Measurements from ENCODE around the gene CREB3L1. TPM values are rescaled to one million over a fixed set of nuclear protein-coding genes. Genes with fewer than 3 reads are reported as not detected.
A peak's percentile ranks its signal among the peaks of the same experiment; 100 is the strongest.

The CREB3L1 gene
- total RNA-seq, 1 donor from 2014 or later, result 1.9 TPM

- peak; percentile 68 for DNase-seq (ENCODE audit: low read depth, low spot score)
Observed at GRCh38 chr11:46363031-46363407, 85.6 kb downstream of the CREB3L1 start.

GRCh38 chr11:46363455-46364005 is 86.1 kb downstream of the CREB3L1 start:
- peak; percentile 30 for DNase-seq (ENCODE audit: low read depth, low spot score)

- DNase-seq (ENCODE audit: low read depth, low spot score), result no peak
Observed at GRCh38 chr11:46364056-46364455, 86.6 kb downstream of the CREB3L1 start.

- no peak for DNase-seq (ENCODE audit: low read depth, low spot score)
Observed at GRCh38 chr11:46364791-46365190, 87.3 kb downstream of the CREB3L1 start.

GRCh38 chr11:46366260-46366659 is 88.8 kb downstream of the CREB3L1 start:
- DNase-seq (ENCODE audit: low read depth, low spot score), result no peak

- DNase-seq (ENCODE audit: low read depth, low spot score), result no peak
Observed at GRCh38 chr11:46366661-46367161, 89.2 kb downstream of the CREB3L1 start.

- no peak for DNase-seq (ENCODE audit: low read depth, low spot score)
Observed at GRCh38 chr11:46367244-46367915, 89.9 kb downstream of the CREB3L1 start.

- DNase-seq (ENCODE audit: low read depth, low spot score), result no peak
Observed at GRCh38 chr11:46367916-46368267, 90.4 kb downstream of the CREB3L1 start.

GRCh38 chr11:46369458-46370152 is 92.1 kb downstream of the CREB3L1 start:
- peak; percentile 36 for DNase-seq (ENCODE audit: low read depth, low spot score)

- no peak for DNase-seq (ENCODE audit: low read depth, low spot score)
Observed at GRCh38 chr11:46370253-46370652, 92.8 kb downstream of the CREB3L1 start.

Other genes with a start within 250 kb of the CREB3L1 start
- 5.4 TPM in 2 replicates for gene PHF21A, start 156.2 kb upstream of the CREB3L1 start, total RNA-seq
- gene DGKZ, start 69.8 kb downstream of the CREB3L1 start, total RNA-seq, result 61.8 and 63.3 TPM in 2 replicates
- 32.3 and 52.0 TPM in 2 replicates for gene MDK, start 104.0 kb downstream of the CREB3L1 start, total RNA-seq
- 0.18 and 0.59 TPM in 2 replicates for gene CHRM4, start 114.1 kb downstream of the CREB3L1 start, total RNA-seq